Neuronal stem cell (in vitro differentiated cells): Measurements from ENCODE around the gene MTHFD2L.

Experiments used
- DNase-seq: peaks from one replicate; pipeline ENCODE4 v3.0.0-alpha.2; 2013; ENCODE audit warnings: low spot score
- H2AFZ ChIP-seq: one replicate; pipeline ENCODE4 v1.6.1; 2013; ENCODE audit warnings: mild to moderate bottlenecking, low read length, inconsistent platforms
- H2AK5ac ChIP-seq: 2 replicates; pipeline ENCODE4 v1.6.1; 2013; ENCODE audit warnings: low read depth, mild to moderate bottlenecking, inconsistent platforms, low read length, moderate library complexity, mixed read lengths
- H2BK120ac ChIP-seq: 2 replicates; pipeline ENCODE4 v1.6.1; 2013; ENCODE audit warnings: low read depth, mild to moderate bottlenecking, inconsistent platforms, low read length, moderate library complexity, mixed read lengths
- H2BK12ac ChIP-seq: one replicate; pipeline ENCODE4 v1.6.1; 2013; ENCODE audit warnings: low read length, inconsistent platforms
- H2BK15ac ChIP-seq: 2 replicates; pipeline ENCODE4 v1.6.1; 2013; ENCODE audit warnings: mild to moderate bottlenecking, low read length, inconsistent platforms, mixed read lengths
- H2BK5ac ChIP-seq: one replicate; pipeline ENCODE4 v1.6.1; 2013; ENCODE audit warnings: inconsistent platforms, mild to moderate bottlenecking, low read length, moderate library complexity
- H3K14ac ChIP-seq: one replicate; pipeline ENCODE4 v1.6.1; 2013; ENCODE audit warnings: low read length, inconsistent platforms
- H3K18ac ChIP-seq: 2 replicates; pipeline ENCODE4 v1.6.1; 2013; ENCODE audit warnings: low read length, inconsistent platforms
- H3K23ac ChIP-seq: 2 replicates; pipeline ENCODE4 v1.6.1; 2013; ENCODE audit warnings: low read depth, mild to moderate bottlenecking, mixed read lengths, low read length, inconsistent platforms; ENCODE audit not compliant: poor library complexity
- H3K27ac ChIP-seq: replicated peaks from 3 replicates; pipeline ENCODE4 v1.5.1; 2013; ENCODE audit warnings: low read length, inconsistent platforms
- H3K27me3 ChIP-seq, 3 experiments: 2 replicates each; pipeline ENCODE4 v1.6.1; 2013; ENCODE audit warnings: low read length in 3 of 3, mild to moderate bottlenecking in 2 of 3, inconsistent platforms in 1 of 3, low read depth in 1 of 3, mixed read lengths in 1 of 3, moderate library complexity in 1 of 3; ENCODE audit not compliant: control insufficient read depth in 3 of 3, insufficient read depth in 3 of 3
- H3K36me3 ChIP-seq, 2 donors: replicated peaks in 1 of 2; 2 replicates each; pipeline ENCODE4 v1.6.1; 2013; ENCODE audit warnings: low read length in 2 of 2; ENCODE audit not compliant: control insufficient read depth in 2 of 2, insufficient read depth in 2 of 2
- H3K4ac ChIP-seq: 2 replicates; pipeline ENCODE4 v1.6.1; 2013; ENCODE audit warnings: inconsistent platforms, mild to moderate bottlenecking, low read length, moderate library complexity
- H3K4me1 ChIP-seq, 2 donors: 1 replicate in 1 of 2; 2 replicates in 1 of 2; pipeline ENCODE4 v1.6.1; 2013; ENCODE audit warnings: low read length in 2 of 2, low read depth in 1 of 2; ENCODE audit not compliant: control insufficient read depth in 2 of 2, insufficient read depth in 1 of 2
- H3K4me2 ChIP-seq: one replicate; pipeline ENCODE4 v1.6.1; 2013; ENCODE audit warnings: mild to moderate bottlenecking, low read length, inconsistent platforms; ENCODE audit not compliant: insufficient read depth, poor library complexity, severe bottlenecking
- H3K4me3 ChIP-seq, 2 donors: 2 replicates each; pipeline ENCODE4 v1.5.1; 2013; ENCODE audit warnings: low read length in 2 of 2, mild to moderate bottlenecking in 2 of 2, inconsistent platforms in 1 of 2, moderate library complexity in 1 of 2
- H3K79me1 ChIP-seq: one replicate; pipeline ENCODE4 v1.6.1; 2013; ENCODE audit warnings: low read depth, mild to moderate bottlenecking, inconsistent platforms, low read length, moderate library complexity
- H3K9ac ChIP-seq: one replicate; pipeline ENCODE4 v1.6.1; 2013; ENCODE audit warnings: mild to moderate bottlenecking, low read depth, low read length, inconsistent platforms; ENCODE audit not compliant: poor library complexity
- H3K9me3 ChIP-seq, 2 donors: replicated peaks in 1 of 2; 2 replicates each; pipeline versions ENCODE3 to v1.6.1; 2013; ENCODE audit warnings: low read length in 2 of 2, mild to moderate bottlenecking in 2 of 2, inconsistent platforms in 1 of 2, low read depth in 1 of 2, mixed read lengths in 1 of 2, moderate library complexity in 1 of 2; ENCODE audit not compliant: control insufficient read depth in 2 of 2, insufficient read depth in 1 of 2
- H4K8ac ChIP-seq: one replicate; pipeline ENCODE4 v1.6.1; 2013; ENCODE audit warnings: low read depth, mild to moderate bottlenecking, inconsistent platforms, low read length, moderate library complexity
- H4K91ac ChIP-seq: one replicate; pipeline ENCODE4 v1.6.1; 2013; ENCODE audit warnings: low read length, low read depth, mild to moderate bottlenecking, inconsistent platforms; ENCODE audit not compliant: poor library complexity
- WGBS, 2 donors: extraction: QIAGEN DNeasy Blood & Tissue Kit; methylation state at CpG; one replicate each; pipeline ENCODE4 v1.1.7; 2013; ENCODE audit warnings: missing lambda C conversion rate in 2 of 2, mixed read lengths in 1 of 2; ENCODE audit not compliant: insufficient read length in 2 of 2, insufficient replicate concordance in 1 of 2; ENCODE audit errors: extremely low coverage in 2 of 2; 5-methylcytosine and 5-hydroxymethylcytosine counted together

The MTHFD2L gene

GRCh38 chr4:74197080-74197479, 39.2 kb downstream of the MTHFD2L start:
- no peak overlapping the region for H3K27ac ChIP-seq
- no peak overlapping the region for H3K18ac ChIP-seq
- no peak overlapping the region for H2AFZ ChIP-seq
- no CpG with 5 or more reads among the region's 1 CpG for WGBS, 2 donors
- no peak overlapping the region for H4K8ac ChIP-seq
- H3K9me3 ChIP-seq: no peaks in the 10 kb centered on the region
- no peak overlapping the region for H4K91ac ChIP-seq
- no peak overlapping the region for H2BK5ac ChIP-seq
- no peak overlapping the region for H3K23ac ChIP-seq
- H2AK5ac ChIP-seq: no peak overlapping the region
- no peak overlapping the region for H3K4me3 ChIP-seq
- H3K36me3 ChIP-seq: peaks cover 0 to 24% of the 10 kb centered on the region in 2 donors
- no peak overlapping the region for H3K4ac ChIP-seq
- H2BK15ac ChIP-seq: no peak overlapping the region
- H3K4me1 ChIP-seq: no peaks in the 10 kb centered on the region
- no peak overlapping the region for H3K4me2 ChIP-seq
- H3K9ac ChIP-seq: no peak overlapping the region
- no peaks in the 10 kb centered on the region for H3K79me1 ChIP-seq
- no peak overlapping the region for H2BK12ac ChIP-seq
- H3K14ac ChIP-seq: no peak overlapping the region
- no peak for DNase-seq
- H2BK120ac ChIP-seq: no peak overlapping the region
- H3K27me3 ChIP-seq: no peaks in the 10 kb centered on the region

- WGBS, 2 donors: no CpG with 5 or more reads among the region's 5 CpGs
- Histone ChIP-seq H3K4me2 (no peak overlapping the region), H3K4me3 (no peak overlapping the region), H3K23ac (no peak overlapping the region), H2BK120ac (no peak overlapping the region), H3K18ac (no peak overlapping the region), H2BK5ac (no peak overlapping the region), H2BK15ac (no peak overlapping the region), H3K14ac (no peak overlapping the region), H3K9ac (no peak overlapping the region), H3K9me3 (no peaks in the 10 kb centered on the region), H3K36me3 (peaks cover 0 to 43% of the 10 kb centered on the region in 2 donors), H3K79me1 (no peaks in the 10 kb centered on the region), H3K27me3 (no peaks in the 10 kb centered on the region), H4K91ac (no peak overlapping the region), H2AFZ (no peak overlapping the region), H4K8ac (no peak overlapping the region), H2AK5ac (no peak overlapping the region), H3K4ac (no peak overlapping the region), H3K4me1 (no peaks in the 10 kb centered on the region), H2BK12ac (no peak overlapping the region), H3K27ac (no peak overlapping the region)
- DNase-seq: no peak
Observed at GRCh38 chr4:74202062-74202586, 44.2 kb downstream of the MTHFD2L start.

GRCh38 chr4:74203467-74203866, 45.5 kb downstream of the MTHFD2L start:
- no CpG with 5 or more reads among the region's 3 CpGs for WGBS, 2 donors
- DNase-seq: no peak
- Histone ChIP-seq H3K36me3 (peaks cover 0 to 53% of the 10 kb centered on the region in 2 donors), H3K23ac (no peak overlapping the region), H3K14ac (no peak overlapping the region), H2BK5ac (no peak overlapping the region), H3K4me3 (no peak overlapping the region), H4K8ac (no peak overlapping the region), H3K4ac (no peak overlapping the region), H4K91ac (no peak overlapping the region), H2BK120ac (no peak overlapping the region), H2AK5ac (no peak overlapping the region), H3K79me1 (no peaks in the 10 kb centered on the region), H2BK15ac (no peak overlapping the region), H2AFZ (no peak overlapping the region), H2BK12ac (no peak overlapping the region), H3K27ac (no peak overlapping the region), H3K18ac (no peak overlapping the region), H3K27me3 (no peaks in the 10 kb centered on the region), H3K9ac (no peak overlapping the region), H3K4me2 (no peak overlapping the region), H3K4me1 (no peaks in the 10 kb centered on the region), H3K9me3 (no peaks in the 10 kb centered on the region)

- H3K4me3 ChIP-seq: no peak overlapping the region
- H2AFZ ChIP-seq: no peak overlapping the region
- H3K9me3 ChIP-seq: no peaks in the 10 kb centered on the region
- H4K91ac ChIP-seq: no peak overlapping the region
- H2BK5ac ChIP-seq: no peak overlapping the region
- no peak overlapping the region for H3K18ac ChIP-seq
- H2AK5ac ChIP-seq: no peak overlapping the region
- no peak for DNase-seq
- H2BK15ac ChIP-seq: no peak overlapping the region
- no peak overlapping the region for H3K9ac ChIP-seq
- H3K4me1 ChIP-seq: no peaks in the 10 kb centered on the region
- H3K27ac ChIP-seq: no peak overlapping the region
- no peaks in the 10 kb centered on the region for H3K27me3 ChIP-seq
- no peak overlapping the region for H2BK120ac ChIP-seq
- H3K36me3 ChIP-seq: peaks cover 0 to 55% of the 10 kb centered on the region in 2 donors
- no CpG with 5 or more reads among the region's 4 CpGs for WGBS, 2 donors
- no peak overlapping the region for H4K8ac ChIP-seq
- no peak overlapping the region for H3K23ac ChIP-seq
- no peak overlapping the region for H2BK12ac ChIP-seq
- H3K4ac ChIP-seq: no peak overlapping the region
- H3K79me1 ChIP-seq: no peaks in the 10 kb centered on the region
- H3K4me2 ChIP-seq: no peak overlapping the region
- no peak overlapping the region for H3K14ac ChIP-seq
Observed at GRCh38 chr4:74205046-74205445, 47.1 kb downstream of the MTHFD2L start.
